Measurements from ENCODE around the gene FLNB. TPM values are rescaled to one million over a fixed set of nuclear protein-coding genes. Genes with fewer than 3 reads are reported as not detected.

Gene FLNB
- total and polyA plus RNA-seq, 10 of the 15 experiments (the other 5 are each of a cell fraction or from before 2014, with no cell fraction given) = 13.6 to 51.8 (median 26.4) TPM

GRCh38 chr3:58188173-58188564 is 179.9 kb downstream of the FLNB start:
- Histone ChIP-seq H3K4me1 (ENCODE audit: control insufficient read depth, insufficient read depth, low read length) (peaks cover 3% of the 10 kb centered on the region; the same call in 1 of the 2 replicates), H3K27me3 (replicated peaks in 1 of 2; ENCODE audit: control insufficient read depth in 2 of 2, insufficient read depth in 2 of 2, low read length in 1 of 2) (no peaks in the 10 kb centered on the region), H3K79me2 (ENCODE audit: control insufficient read depth, insufficient read depth, low read length) (no peaks in the 10 kb centered on the region), H4K20me1 (ENCODE audit: control insufficient read depth, insufficient read depth) (no peaks in the 10 kb centered on the region), H3K36me3 (ENCODE audit: control insufficient read depth in 2 of 2, insufficient read depth in 2 of 2, low read length in 1 of 2) (peaks cover 0 to 2% of the 10 kb centered on the region in 2 experiments; a peak in 2 of 4 replicates), H3K4me2 (ENCODE audit: control insufficient read depth, insufficient read depth) (no peak overlapping the region), H3K27ac (ENCODE audit: control insufficient read depth, insufficient read depth) (no peak overlapping the region), H3K4me3 (no peak overlapping the region), H3K9me3 (replicated peaks; ENCODE audit: control insufficient read depth, insufficient read depth, low read length) (peaks cover under 1% of the 10 kb centered on the region; the same call in 2 of the 3 replicates), H3K9ac (ENCODE audit: control insufficient read depth, insufficient read depth, low read length) (no peak overlapping the region), H2AFZ (ENCODE audit: control insufficient read depth, low read depth, low read length) (no peak overlapping the region)
- intact Hi-C loops (cut with micrococcal nuclease; ENCODE audit: unreplicated experiment) = loop anchor here (5.0 kb wide), 1 partner anchor 224 kb away; no protein-coding TSS in a partner anchor
- TF ChIP-seq CREB1 (IDR thresholded peaks at IDR 0.05; ENCODE audit: low read depth) (no peak), RELA (IDR thresholded peaks at IDR 0.05; ENCODE audit: borderline replicate concordance, partially characterized antibody) (no peak), E2F8 (IDR thresholded peaks at IDR 0.05; ENCODE audit: low read depth, partially characterized antibody) (no peak), SREBF1 (IDR thresholded peaks at IDR 0.05; ENCODE audit: low read length) (no peak), TAF1 (IDR thresholded peaks at IDR 0.05; ENCODE audit: borderline replicate concordance, low read depth, low read length) (no peak), NFXL1 (IDR thresholded peaks at IDR 0.05; ENCODE audit: borderline replicate concordance) (no peak), ESRRA (IDR thresholded peaks at IDR 0.05; ENCODE audit: low read length) (no peak)
- POLR2A ChIA-PET = interaction anchor here (0.6 to 2.0 kb wide), 8 partner anchors 15 to 119 kb away, joined by 3 to 11 read pairs (median 4); partner anchors contain the start of genes HTD2 and RPP14
- SMC1A ChIA-PET (ENCODE audit: uncharacterized antibody, unreplicated experiment) = interaction anchor here (0.6 to 9.6 kb wide), 27 partner anchors 8 to 241 kb away, joined by 3 to 191 read pairs (median 8); partner anchors contain the start of genes ABHD6, HTD2 and RPP14
- RAD21 ChIA-PET (ENCODE audit: unreplicated experiment) = interaction anchor here (0.6 to 6.6 kb wide), 27 partner anchors 9 to 344 kb away, joined by 3 to 141 read pairs (median 4); partner anchors contain the start of genes ABHD6, FLNB, HTD2 and RPP14
- ATAC-seq (peak; percentile 35), FAIRE-seq (no peak), DNase-seq (ENCODE audit: low read depth, low spot score) (no peak)
- in situ Hi-C loops (cut with MboI) = loop anchor here (5.0 to 10.0 kb wide), 3 partner anchors 34 to 437 kb away; no protein-coding TSS in a partner anchor
- CTCF ChIA-PET = interaction anchor here (0.7 to 25.2 kb wide), 36 partner anchors 9 to 443 kb away, joined by 3 to 655 read pairs (median 4); partner anchors contain the start of genes ABHD6, DNASE1L3, FLNB and HTD2
- WGBS (ENCODE audit: insufficient coverage, insufficient replicate concordance, low lambda C conversion rate, missing lambda C conversion rate) = 41% methylated on average over 6 of the region's 6 CpGs
- BruUV-seq (replicated peaks) = no TSS peak

Measured in GM12878 (cell line).